Bone marrow (tissue), 2 donors: ENCODE data around the gene TMTC1.

Experiments
- DNase-seq, 2 donors: peaks; one replicate each; lab custom pipeline; 2025; lab: John Stamatoyannopoulos, UW

Gene TMTC1

GRCh38 chr12:29614694-29615325 is 168.9 kb downstream of the TMTC1 start:
- DNase-seq = no peak

GRCh38 chr12:29612912-29613311 is 170.8 kb downstream of the TMTC1 start:
- no peak for DNase-seq

GRCh38 chr12:29611906-29612305 is 171.8 kb downstream of the TMTC1 start:
- no peak for DNase-seq

GRCh38 chr12:29610473-29611170 is 173.1 kb downstream of the TMTC1 start:
- DNase-seq = no peak

- no peak for DNase-seq
These were observed 174.1 kb downstream of the TMTC1 start for GRCh38 chr12:29609431-29610215.

- no peak for DNase-seq
These were observed 175.2 kb downstream of the TMTC1 start for GRCh38 chr12:29608581-29608980.

GRCh38 chr12:29599381-29599780 is 184.4 kb downstream of the TMTC1 start:
- DNase-seq = no peak

- DNase-seq = no peak
These were observed 188.5 kb downstream of the TMTC1 start for GRCh38 chr12:29595071-29595755.

- no peak for DNase-seq
These were observed 190.7 kb downstream of the TMTC1 start for GRCh38 chr12:29593001-29593400.

GRCh38 chr12:29591140-29592020 is 192.4 kb downstream of the TMTC1 start:
- DNase-seq = no peak

- no peak for DNase-seq
These were observed 193.9 kb downstream of the TMTC1 start for GRCh38 chr12:29589851-29590250.

- no peak for DNase-seq
These were observed 194.4 kb downstream of the TMTC1 start for GRCh38 chr12:29589286-29589820.

- DNase-seq = no peak
These were observed 201.0 kb downstream of the TMTC1 start for GRCh38 chr12:29582677-29583272.

GRCh38 chr12:29582146-29582545 is 201.6 kb downstream of the TMTC1 start:
- no peak for DNase-seq

- no peak for DNase-seq
These were observed 202.1 kb downstream of the TMTC1 start for GRCh38 chr12:29581631-29582030.

- no peak for DNase-seq
These were observed 202.8 kb downstream of the TMTC1 start for GRCh38 chr12:29580971-29581370.

- DNase-seq = no peak
These were observed 205.0 kb downstream of the TMTC1 start for GRCh38 chr12:29578731-29579130.

GRCh38 chr12:29578070-29578469 is 205.7 kb downstream of the TMTC1 start:
- DNase-seq = no peak

GRCh38 chr12:29574500-29574899 is 209.2 kb downstream of the TMTC1 start:
- DNase-seq = no peak

- no peak for DNase-seq
These were observed 210.8 kb downstream of the TMTC1 start for GRCh38 chr12:29572938-29573337.

- DNase-seq = no peak
These were observed 211.3 kb downstream of the TMTC1 start for GRCh38 chr12:29572464-29572863.
